ENCODE data around the gene SAPCD2.
A peak's percentile ranks its signal among the peaks of the same experiment; 100 is the strongest.

The SAPCD2 gene

DNA sequence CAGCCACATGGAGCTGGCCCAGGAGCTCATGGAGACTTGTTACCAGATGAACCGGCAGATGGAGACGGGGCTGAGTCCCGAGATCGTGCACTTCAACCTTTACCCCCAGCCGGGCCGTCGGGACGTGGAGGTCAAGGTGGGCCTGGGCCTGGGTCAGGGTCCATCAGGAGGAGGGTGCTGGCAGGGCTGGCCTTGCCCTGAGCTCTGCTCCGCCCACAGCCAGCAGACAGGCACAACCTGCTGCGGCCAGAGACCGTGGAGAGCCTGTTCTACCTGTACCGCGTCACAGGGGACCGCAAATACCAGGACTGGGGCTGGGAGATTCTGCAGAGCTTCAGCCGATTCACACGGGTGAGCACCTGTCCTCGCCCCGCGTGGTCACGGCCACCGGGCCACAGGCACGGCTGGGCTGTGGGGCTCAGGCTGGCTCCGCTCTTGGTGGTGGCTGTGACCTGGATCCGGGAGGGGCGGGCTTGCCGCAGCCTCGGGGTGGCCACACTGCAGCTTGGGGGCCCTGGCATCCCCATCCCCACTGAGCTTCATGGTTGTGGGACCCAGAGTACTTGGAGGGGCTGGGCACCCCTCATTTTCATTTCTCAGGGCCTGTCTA is 37.1 kb upstream of the SAPCD2 start:
- DNase-seq (ENCODE audit: low read depth, low spot score): no peak

DNA sequence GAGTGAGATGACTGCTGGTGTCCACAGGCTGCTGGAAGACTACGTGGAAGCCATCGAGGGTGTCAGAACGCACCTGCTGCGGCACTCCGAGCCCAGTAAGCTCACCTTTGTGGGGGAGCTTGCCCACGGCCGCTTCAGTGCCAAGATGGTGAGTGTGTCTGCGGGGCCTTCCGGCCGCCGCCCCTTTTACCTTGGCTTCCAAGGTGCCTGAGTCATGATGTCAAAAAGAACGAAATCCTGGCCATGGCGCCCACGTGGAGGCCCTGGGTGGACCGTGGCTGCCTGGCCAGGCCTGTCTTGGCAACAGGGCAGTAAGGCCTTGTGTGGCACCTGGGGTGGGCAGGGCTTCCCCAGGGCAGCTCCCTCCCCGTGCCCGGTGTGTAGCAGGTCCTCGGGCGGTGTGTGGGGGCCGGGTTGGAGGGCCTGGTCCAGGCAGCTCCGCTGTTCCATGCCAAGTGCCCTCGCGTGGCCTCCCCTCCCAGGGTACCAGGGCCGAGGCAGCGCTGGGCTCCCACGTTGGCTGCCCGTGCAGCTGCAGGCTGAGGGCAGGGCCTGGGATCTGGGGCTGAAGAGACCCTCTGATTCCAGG is 36.4 kb upstream of the SAPCD2 start:
- DNase-seq (ENCODE audit: low read depth, low spot score): no peak

DNA sequence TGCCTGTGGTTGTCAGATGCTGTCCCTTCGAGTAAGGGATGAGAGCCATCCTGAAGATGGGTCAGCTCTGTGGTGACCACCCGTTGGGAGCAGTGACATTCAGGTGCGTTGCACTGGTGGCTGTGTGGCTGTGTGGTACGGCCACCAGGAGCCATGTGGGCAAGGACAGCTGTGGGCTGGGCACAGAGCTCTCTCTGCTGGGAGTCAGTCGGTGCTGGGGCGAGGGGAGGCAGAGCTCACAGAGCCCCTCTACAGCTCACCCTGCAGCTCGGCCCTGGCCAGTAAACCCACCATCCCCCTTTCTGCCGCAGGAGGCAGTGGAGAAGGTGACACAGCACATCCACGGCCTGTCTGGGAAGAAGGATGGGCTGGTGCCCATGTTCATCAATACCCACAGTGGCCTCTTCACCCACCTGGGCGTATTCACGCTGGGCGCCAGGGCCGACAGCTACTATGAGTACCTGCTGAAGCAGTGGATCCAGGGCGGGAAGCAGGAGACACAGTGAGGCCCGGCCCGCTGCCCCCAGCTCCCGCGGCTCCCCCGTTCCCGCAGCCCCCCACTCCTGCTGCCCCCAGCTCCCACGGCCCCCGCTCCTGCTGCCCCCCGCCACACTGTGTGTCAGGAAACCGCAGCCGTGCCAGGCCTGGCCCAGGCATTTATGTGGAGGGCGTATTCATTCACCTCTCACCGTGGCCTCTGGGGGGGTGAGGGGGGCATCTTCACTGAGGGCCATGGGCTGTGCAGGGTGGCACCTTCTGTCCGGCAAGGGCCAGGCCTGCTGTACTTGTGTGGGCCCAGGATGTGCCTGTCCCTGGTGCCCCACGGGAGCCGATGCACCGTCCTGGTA is 35.7 kb upstream of the SAPCD2 start:
- no peak for DNase-seq (ENCODE audit: low read depth, low spot score)

DNA sequence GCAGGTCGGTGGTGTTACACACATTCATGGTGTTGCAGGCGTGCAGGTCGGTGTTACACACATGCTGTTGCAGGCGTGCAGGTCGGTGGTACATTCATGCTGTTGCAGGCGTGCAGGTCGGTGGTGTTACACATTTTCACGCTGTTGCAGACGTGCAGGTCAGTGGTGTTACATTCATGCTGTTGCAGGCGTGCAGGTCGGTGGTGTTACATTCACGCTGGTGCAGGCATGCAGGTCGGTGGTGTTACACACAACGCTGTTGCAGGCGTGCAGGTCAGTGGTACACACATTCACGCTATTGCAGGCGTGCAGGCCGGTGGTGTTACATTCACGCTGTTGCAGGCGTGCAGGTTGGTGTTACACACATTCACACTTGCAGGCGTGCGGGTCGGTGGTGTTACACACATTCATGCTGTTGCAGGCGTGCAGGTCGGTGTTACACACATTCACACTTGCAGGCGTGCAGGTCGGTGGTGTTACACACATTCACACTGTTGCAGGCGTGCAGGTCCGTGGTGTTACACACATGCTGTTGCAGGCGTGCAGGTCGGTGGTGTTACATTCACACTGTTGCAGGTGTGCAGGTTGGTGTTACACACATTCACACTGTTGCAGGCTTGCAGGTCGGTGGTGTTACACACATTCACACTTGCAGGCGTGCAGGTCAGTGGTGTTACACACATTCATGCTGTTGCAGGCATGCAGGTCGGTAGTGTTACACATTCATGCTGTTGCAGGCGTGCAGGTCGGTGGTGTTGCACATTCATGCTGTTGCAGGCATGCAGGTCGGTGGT is 33.0 kb upstream of the SAPCD2 start:
- DNase-seq (ENCODE audit: low read depth, low spot score): no peak

DNA sequence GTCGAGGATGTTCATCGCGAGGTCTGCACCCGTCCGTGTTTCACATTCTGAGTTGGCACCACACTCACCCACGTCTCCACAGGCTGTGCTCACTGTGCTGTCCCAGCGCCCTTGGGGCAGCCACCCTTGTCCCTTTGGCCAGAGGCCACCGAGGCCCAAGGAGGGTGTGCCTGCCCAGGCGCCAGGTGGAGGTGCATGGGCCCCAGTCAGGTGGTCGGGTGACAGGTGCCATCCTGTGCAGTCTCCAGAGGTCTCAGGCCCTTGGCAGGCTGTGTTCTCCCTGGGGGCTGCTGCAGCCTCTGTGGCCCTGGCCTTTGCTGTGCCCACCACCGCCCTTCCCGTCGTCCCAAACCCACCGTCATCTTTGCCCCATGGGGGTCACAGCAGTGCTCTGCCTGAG is 28.9 kb upstream of the SAPCD2 start:
- no peak for DNase-seq (ENCODE audit: low read depth, low spot score)

DNA sequence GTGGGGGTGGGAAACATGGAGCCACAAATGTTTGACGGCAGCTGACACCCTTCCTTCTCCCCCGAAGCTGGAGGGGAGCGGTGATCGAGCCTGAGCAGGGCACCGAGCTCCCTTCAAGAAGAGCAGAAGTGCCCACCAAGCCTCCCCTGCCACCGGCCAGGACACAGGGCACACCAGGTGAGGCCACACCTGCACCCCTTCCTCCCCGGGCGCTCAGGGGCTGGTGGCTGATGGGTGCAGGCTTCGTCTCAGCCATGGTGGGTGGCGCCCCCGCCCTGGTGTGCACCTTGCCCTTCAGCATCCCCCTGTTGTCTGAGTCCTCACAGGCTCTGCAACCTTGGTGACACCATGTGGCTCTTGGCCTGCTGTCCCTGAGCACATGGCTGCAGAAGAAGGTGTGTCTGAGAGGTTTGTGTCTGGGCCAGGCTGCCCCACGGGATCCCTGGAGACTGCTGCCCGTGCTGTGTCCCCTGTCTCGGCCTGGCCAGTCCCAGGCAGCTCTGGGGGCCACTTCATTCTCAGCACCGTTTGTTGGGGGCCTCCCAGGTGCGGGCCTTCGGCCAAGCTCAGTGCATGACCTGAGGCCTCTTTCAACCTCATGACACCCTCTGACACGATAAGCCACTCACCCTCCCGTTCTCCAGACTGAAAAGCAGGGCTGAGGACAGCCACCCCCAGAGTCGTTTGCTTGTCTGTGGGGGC is 27.6 kb upstream of the SAPCD2 start:
- no peak for DNase-seq (ENCODE audit: low read depth, low spot score)

DNA sequence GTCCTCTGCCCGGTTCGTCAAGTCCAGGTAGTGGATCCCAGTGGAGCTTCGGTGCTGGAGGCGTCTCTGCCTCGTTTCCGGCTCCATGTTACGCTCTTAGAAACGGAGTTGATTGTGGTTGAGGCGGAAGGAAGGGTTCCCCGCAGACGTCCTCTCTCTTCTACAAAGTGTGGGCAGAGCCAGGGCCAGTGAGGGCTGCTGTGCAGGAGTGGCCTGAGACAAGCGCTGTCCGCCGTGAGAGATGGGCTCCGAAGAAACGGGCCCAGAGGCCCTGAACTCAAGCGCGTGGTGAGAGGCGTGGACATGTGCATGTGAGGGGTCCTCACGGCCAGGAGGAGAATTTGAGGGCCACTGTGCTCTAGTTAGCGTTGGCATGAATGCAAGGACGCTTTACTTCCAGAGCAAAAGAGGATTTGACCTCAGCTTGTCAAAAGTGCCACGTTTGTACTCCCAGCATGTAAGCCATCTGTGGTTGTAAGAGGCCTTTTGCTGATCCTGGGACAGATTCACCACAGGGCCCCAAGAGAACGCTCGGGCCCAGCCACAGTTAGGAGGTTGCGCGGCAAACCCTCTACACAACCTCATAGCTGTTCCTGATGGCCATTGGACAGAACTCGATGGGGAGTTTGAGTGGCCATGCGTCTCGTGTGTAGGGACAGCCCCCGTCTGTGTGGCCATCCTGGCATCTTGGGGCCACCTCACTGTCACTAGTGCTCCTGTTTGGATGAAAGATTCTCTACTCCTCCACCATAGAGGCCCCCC is 26.6 kb upstream of the SAPCD2 start:
- DNase-seq (ENCODE audit: low read depth, low spot score): no peak

DNA sequence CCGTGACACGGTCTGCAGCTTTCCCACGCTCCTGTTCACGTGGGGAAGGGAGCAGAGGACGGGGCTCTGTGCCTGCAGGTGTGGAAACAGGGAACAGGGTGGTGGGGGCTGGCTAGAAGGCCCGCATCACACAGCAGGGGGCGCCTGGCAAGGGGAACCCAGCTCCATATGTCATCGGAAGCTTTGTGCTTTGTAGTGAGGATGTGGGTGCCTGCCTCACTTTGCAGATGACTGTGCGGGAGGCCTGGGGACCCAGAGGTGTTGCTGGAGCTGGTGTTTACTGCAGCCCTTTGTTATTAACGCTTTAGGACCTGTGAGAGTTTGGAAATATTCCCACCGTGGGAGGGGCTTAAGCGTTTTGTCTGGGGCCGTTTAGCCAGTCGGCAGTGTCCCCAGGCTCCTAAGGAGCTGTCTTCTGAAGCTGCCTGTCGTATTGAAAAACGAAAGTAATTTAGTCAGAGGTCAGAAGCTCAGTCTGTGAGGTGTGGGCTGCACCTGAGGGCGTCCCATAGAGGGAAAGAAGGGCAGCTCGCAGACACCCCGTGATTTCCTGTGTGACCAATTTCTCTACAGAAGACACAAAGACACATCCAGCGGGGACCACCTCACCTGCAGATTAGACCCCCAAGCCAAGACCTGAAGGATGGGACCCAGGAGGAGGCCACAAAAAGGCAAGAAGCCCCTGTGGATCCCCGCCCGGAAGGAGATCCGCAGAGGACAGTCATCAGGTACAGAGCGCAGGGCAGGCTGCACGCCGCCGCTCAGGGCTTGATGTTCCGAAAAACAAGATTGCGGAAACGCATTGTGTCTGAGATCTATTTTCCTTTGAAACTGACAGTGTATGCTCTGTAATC is 25.5 kb upstream of the SAPCD2 start:
- DNase-seq (ENCODE audit: low read depth, low spot score): no peak

DNA sequence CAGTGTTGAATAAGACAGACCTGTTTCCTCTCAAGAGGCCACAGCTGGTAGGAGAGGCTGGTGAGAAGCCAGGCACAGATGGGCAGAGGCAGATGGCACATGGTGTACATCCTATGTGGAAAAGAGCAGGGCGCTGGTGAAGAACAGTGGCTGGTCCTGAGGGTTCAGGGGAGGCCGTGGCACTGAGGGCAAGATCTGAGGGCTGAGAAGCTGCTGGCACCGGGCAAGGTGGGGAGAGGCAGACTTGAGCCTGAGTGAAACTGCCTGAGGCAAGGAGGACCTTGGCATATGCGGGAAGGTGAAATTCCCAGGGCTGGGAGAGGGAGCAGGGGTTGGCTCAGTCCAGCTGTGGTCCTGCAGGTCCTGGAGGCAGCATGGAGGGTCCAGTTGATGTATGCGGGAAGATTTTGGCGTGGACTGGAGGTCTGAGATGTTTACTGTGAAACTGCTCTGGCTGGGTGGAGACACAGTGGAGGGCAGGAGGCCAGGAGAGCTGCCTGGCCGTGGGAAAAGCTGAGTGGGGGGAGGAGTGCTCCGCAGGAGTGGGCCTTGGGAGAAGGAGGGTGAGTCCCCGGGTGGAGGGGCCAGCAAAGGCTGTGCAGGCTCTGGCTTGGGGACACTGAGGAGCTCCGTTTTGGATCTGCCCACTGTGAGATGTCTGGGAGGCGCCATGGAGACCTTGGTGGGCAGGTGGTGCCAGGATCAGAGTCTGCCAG is 19.0 kb upstream of the SAPCD2 start:
- no peak for DNase-seq (ENCODE audit: low read depth, low spot score)

DNA sequence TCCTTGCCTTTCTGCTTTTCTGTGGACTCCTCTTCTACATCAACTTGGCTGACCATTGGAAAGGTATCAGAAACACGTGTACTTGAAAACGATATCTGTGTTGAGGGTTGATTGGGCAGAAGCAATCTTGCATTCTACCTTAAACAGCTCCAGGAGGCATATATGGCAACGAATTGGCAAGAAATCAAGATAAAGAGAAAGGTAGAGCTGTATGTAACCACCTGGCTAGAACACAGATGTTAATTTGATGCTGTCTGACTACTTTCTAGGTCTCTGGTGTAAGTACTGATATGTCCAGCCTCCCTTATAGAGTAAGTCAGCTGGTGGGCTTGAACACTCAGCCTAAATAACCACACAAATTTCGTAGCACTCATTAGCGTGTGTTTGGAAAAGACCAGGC is 17.8 kb upstream of the SAPCD2 start:
- no peak for DNase-seq (ENCODE audit: low read depth, low spot score)

DNA sequence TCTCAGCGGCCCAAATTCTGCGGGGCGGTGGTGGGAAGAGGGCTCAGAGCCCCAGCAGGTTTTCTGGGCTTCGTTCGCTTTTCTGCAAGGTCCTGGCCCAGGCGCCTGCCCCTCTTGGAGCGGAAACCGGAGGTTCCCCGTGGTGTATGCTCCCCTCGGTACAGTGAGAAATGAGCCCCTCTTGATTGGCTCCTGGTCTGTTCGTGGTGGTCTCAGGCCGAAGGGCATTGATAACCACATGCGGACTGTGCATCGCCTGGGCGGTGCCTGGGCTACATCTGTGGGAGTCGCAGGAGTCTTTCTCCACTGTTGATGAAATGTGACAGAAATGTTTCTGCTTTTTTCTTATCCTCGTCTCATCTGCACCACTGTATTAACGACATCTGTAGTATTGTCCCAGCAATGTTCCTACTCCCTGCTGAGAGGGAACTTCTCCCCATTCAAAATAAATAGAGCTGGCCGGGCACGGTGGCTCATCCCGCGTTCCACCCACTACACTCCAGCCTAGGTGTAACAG is 17.1 kb upstream of the SAPCD2 start:
- no peak for DNase-seq (ENCODE audit: low read depth, low spot score)

DNA sequence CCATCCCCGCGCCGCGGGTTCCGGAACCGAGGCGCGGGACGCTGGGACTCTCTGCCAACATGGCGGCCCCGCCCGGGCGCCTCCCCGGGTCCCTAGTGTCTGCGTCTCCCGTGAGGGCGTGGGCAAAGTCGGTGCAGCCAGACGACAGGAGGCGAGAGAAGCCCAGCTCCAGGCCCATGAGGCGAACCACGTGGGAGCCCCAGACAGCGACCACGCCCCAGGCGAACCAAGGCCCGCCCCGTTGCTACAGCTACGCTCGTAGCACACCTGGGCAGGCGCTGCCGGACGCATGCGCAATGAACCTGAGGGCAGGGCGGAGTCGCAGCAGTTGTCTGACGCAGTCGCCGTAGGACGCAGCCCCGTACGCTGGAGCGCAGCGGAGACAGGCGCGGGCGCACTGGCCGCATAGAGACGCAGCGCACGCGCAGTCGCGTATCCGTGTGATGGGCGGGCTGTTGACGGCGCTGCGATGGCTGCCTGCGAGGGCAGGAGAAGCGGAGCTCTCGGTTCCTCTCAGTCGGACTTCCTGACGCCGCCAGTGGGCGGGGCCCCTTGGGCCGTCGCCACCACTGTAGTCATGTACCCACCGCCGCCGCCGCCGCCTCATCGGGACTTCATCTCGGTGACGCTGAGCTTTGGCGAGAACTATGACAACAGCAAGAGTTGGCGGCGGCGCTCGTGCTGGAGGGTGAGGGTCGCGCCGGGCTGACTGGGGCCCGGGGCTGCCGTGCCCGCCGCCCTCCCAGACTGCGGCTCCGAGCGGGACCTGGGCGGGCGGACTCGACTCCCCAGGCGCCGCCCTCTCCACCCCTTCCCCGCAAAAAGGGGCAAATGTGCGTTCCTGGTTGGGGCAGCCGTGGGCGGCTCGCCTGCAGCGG is 16.4 kb upstream of the SAPCD2 start, which contains the start of gene MAN1B1:
MAN1B1 (plus strand) TSS at position 455 of the 878 bp plus-strand sequence; CDS start at position 470, 15 bp downstream.
- peak; percentile 93 for DNase-seq (ENCODE audit: low read depth, low spot score)

DNA sequence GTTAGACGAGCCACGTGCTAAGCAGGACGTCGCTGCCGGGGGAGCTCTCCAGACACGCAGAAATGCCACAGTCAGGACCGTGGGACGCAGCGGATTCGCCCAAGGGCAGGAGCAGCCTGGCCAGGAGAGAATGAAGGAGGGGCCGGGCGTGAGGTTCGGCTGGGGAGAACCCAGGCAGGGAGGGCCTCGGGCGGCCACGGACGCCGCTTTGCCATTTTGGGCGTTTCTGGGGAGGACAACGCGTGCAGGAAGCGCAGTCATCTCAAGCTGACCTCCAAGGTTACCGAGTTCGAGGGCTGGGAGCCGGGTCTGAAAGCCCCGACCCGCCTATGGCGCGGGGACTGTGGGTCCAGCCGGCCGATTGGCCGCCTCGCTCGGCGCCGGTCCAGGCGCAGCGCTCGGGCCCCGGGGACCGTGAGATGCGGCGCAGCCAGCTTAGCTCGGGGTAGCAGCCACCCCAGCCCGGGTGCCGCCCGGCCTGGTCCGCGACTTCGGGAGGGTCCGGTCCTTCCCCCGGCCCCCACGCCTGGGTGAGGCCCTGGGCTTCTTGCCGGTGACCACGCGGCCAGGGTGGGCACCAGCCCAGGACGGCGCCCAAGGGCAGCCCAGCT is 15.7 kb upstream of the SAPCD2 start:
- DNase-seq (ENCODE audit: low read depth, low spot score): no peak

DNA sequence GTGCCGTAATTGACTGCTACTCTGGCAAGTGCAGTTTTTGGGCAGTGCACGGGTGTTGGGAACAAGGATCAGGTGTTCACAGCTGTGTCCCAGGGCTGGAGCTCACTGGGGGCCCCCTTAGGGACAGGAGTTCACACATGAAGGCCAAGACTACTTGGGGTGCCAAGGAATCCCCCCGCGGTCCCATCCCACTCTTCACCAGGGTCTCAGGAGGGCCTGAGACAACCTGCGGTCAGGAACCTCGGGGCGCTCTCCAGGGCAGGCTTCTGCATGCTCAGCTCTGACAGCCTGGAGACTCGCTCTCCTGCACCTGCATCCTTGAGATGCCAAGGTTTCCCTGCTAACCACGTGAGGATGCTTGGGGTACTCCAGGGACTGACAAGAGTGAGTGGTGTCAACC is 14.2 kb upstream of the SAPCD2 start:
- DNase-seq (ENCODE audit: low read depth, low spot score): no peak

DNA sequence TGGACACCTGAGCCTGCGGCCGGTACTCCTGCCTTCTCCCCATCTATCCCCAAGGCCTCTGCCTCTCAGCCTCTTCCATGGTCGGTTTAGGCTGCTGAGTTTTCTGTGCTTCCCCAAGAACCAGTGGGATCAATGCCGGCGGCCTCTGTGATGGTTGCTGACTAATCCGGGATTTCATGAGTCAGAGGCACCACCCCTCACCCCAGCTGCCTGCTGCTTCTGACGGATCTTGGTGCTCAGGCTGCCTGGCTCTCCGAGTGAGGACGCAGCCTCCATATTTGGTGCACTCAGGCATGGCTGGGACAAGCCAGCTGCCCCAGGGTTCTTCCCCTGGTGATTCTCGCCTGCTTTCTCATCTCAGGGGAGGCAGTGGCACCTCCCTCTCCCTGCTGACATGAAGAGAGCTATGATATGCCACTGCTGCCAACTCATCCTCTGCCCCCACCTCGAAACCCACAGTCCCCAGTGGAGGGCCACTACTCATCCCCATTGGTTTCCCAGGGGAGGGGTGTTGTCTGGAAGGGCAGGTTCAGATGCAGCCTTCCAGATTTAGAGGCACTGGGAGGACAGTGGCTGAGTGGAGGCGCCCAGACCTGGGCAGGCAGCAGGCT is 13.1 kb upstream of the SAPCD2 start:
- DNase-seq (ENCODE audit: low read depth, low spot score): no peak

DNA sequence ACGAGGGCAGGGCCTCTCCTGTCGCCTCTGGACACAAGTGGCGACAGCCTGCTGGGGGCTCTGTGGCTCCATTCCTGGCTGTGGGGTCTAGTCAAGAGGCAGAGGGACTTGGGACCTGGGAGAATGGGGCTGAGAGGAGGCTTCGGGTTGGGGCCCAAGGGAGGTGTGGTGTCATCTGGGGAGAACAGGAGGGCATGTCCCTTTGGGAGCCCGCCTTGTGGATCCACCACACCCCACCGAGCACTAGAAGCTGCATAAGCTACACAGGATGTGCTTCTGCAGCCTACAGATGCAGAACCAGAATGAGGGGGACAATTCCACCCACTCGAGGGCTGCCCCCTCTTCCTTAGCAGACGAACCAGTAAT is 12.6 kb upstream of the SAPCD2 start:
- DNase-seq (ENCODE audit: low read depth, low spot score): no peak

Measured in iPS DF 19.7 (cell line).